Measurements from ENCODE around the gene FSIP2. TPM values are rescaled to one million over a fixed set of nuclear protein-coding genes. Genes with fewer than 3 reads are reported as not detected.

Gene FSIP2
- total and polyA plus RNA-seq, 9 donors, result 0.10 to 2.2 (median 0.61) TPM

GRCh38 chr2:185817991-185818390 lies 79.4 kb downstream of the FSIP2 start:
- Histone ChIP-seq H3K9me3 (no peaks in the 10 kb centered on the region), H3K4me1 (ENCODE audit: insufficient read depth) (no peaks in the 10 kb centered on the region), H3K4me3 (no peak overlapping the region), H3K27ac (no peak overlapping the region), H3K27me3 (no peaks in the 10 kb centered on the region), H3K36me3 (no peaks in the 10 kb centered on the region)
- no peak for TF ChIP-seq EP300 (IDR thresholded peaks at IDR 0.05)
- TF ChIP-seq, protein P1, sequence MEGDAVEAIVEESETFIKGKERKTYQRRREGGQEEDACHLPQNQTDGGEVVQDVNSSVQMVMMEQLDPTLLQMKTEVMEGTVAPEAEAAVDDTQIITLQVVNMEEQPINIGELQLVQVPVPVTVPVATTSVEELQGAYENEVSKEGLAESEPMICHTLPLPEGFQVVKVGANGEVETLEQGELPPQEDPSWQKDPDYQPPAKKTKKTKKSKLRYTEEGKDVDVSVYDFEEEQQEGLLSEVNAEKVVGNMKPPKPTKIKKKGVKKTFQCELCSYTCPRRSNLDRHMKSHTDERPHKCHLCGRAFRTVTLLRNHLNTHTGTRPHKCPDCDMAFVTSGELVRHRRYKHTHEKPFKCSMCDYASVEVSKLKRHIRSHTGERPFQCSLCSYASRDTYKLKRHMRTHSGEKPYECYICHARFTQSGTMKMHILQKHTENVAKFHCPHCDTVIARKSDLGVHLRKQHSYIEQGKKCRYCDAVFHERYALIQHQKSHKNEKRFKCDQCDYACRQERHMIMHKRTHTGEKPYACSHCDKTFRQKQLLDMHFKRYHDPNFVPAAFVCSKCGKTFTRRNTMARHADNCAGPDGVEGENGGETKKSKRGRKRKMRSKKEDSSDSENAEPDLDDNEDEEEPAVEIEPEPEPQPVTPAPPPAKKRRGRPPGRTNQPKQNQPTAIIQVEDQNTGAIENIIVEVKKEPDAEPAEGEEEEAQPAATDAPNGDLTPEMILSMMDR (IDR thresholded peaks at IDR 0.05), result no peak
- TF ChIP-seq POLR2A (IDR thresholded peaks at IDR 0.05), result no peak
- intact Hi-C loops (cut with DNase I), result no loop called here
- DNase-seq, result no peak

DNA sequence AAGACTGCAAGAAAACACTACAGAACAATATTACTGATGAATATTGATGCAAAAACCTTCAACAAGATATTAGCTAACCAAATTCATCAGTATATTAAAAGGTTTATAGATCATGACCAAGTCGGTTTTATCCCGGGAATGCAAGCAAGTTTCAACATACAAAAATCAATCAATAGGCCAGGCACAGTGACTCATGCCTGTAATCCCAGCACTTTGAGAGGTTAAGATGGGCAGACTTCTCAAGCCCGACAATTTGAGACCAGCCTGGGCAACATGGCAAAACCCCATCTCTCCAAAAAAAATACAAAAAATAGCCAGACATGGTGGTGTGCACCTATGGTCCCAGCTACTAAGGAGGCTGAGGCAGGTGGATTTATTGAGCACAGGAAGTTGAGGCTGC lies 82.9 kb downstream of the FSIP2 start:
- no peak for DNase-seq
- Histone ChIP-seq H3K27me3 (no peaks in the 10 kb centered on the region), H3K4me1 (ENCODE audit: insufficient read depth) (no peaks in the 10 kb centered on the region), H3K9me3 (no peaks in the 10 kb centered on the region), H3K27ac (no peak overlapping the region), H3K4me3 (no peak overlapping the region), H3K36me3 (no peaks in the 10 kb centered on the region)
- intact Hi-C loops (cut with DNase I), result no loop called here
- WGBS, 3 donors, result 94 to 97% (median 94%) methylated on average over 3 of the region's 3 CpGs
- TF ChIP-seq POLR2A (IDR thresholded peaks at IDR 0.05), result no peak
- TF ChIP-seq, protein P1 (IDR thresholded peaks at IDR 0.05), result no peak
- TF ChIP-seq EP300 (IDR thresholded peaks at IDR 0.05), result no peak

DNA sequence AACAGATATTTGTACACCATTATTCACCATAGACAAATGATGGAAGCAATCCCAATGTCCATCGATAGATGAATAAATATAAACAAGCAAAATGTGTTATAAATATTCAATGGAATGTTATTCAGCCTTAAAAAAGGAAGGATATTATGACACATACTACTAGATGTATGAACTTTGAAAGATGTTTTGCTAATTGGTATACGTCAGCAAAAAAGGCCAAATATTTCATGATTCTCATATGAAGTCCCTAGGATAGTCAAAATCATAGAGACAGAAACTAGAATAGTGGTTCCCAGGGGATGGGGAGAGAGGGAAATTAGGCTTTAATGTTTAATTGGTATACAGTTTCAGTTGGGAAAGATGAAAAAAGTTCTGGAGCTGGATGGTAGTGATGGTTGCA lies 85.2 kb downstream of the FSIP2 start:
- TF ChIP-seq EP300 (IDR thresholded peaks at IDR 0.05) (no peak), POLR2A (IDR thresholded peaks at IDR 0.05) (no peak)
- TF ChIP-seq, protein P1 (IDR thresholded peaks at IDR 0.05), result no peak
- no peak overlapping the region for H3K27ac ChIP-seq
- H3K4me3 ChIP-seq, result no peak overlapping the region
- no peak for DNase-seq
- no peaks in the 10 kb centered on the region for H3K9me3 ChIP-seq
- H3K36me3 ChIP-seq, result no peaks in the 10 kb centered on the region
- 92 to 96% (median 93%) methylated on average over 2 of the region's 2 CpGs for WGBS, 3 donors
- intact Hi-C loops (cut with DNase I), result no loop called here
- H3K4me1 ChIP-seq (ENCODE audit: insufficient read depth), result no peaks in the 10 kb centered on the region
- H3K27me3 ChIP-seq, result no peaks in the 10 kb centered on the region

- Histone ChIP-seq H3K36me3 (no peaks in the 10 kb centered on the region), H3K9me3 (no peaks in the 10 kb centered on the region), H3K4me3 (no peak overlapping the region), H3K27me3 (no peaks in the 10 kb centered on the region), H3K27ac (no peak overlapping the region), H3K4me1 (ENCODE audit: insufficient read depth) (no peaks in the 10 kb centered on the region)
- intact Hi-C loops (cut with DNase I), result no loop called here
- DNase-seq, result no peak
- TF ChIP-seq EP300 (IDR thresholded peaks at IDR 0.05), result no peak
- TF ChIP-seq, protein P1 (IDR thresholded peaks at IDR 0.05), result no peak
Observed at GRCh38 chr2:185825557-185825956, 87.0 kb downstream of the FSIP2 start.

DNA sequence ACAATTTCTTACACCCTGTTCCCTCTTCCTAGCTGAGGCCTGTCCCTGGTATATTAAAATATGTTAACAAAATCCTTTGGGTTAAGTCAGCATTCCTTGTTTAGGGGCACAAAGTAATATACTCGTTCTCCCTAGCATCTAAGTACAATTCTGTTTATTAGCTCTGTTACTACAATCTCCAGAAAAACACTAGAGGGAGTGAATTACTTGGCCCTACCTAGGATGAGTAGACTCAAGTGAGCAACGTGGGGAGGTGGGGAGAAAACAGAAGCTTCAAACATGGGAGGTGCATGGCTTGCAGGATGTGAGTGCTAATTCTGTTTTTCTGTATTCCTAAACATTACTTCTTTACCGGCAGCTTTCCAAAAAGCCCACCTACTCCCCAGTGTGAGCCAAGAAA lies 89.7 kb downstream of the FSIP2 start:
- intact Hi-C loops (cut with DNase I), result no loop called here
- no peaks in the 10 kb centered on the region for H3K36me3 ChIP-seq
- no peaks in the 10 kb centered on the region for H3K9me3 ChIP-seq
- DNase-seq, result no peak
- 56 to 60% (median 58%) methylated on average over 3 of the region's 3 CpGs for WGBS, 3 donors
- TF ChIP-seq EP300 (IDR thresholded peaks at IDR 0.05), result no peak
- no peaks in the 10 kb centered on the region for H3K27me3 ChIP-seq
- H3K4me1 ChIP-seq (ENCODE audit: insufficient read depth), result no peaks in the 10 kb centered on the region
- H3K27ac ChIP-seq, result no peak overlapping the region
- H3K4me3 ChIP-seq, result no peak overlapping the region
